Stimulated activated CD8-positive, alpha-beta memory T cell treated with anti-CD3 and anti-CD28 coated beads, Interleukin-12 subunit alpha, Interleukin-12 subunit beta, amount 100 ng/mL, for 24 hours (primary cell): ENCODE measurements around the gene REX1BD.
A peak's percentile ranks its signal among the peaks of the same experiment; 100 is the strongest.
"Not testable (repeated sequence)": the region's sequence is repeated elsewhere in the genome, so short reads cannot be mapped to it uniquely, and the experiment has no call there.

ENCODE experiments used
- DNase-seq: peaks from one replicate; pipeline ENCODE4 v3.0.0-alpha.2; 2020; ENCODE audit errors: extremely low read depth

Gene REX1BD

DNA sequence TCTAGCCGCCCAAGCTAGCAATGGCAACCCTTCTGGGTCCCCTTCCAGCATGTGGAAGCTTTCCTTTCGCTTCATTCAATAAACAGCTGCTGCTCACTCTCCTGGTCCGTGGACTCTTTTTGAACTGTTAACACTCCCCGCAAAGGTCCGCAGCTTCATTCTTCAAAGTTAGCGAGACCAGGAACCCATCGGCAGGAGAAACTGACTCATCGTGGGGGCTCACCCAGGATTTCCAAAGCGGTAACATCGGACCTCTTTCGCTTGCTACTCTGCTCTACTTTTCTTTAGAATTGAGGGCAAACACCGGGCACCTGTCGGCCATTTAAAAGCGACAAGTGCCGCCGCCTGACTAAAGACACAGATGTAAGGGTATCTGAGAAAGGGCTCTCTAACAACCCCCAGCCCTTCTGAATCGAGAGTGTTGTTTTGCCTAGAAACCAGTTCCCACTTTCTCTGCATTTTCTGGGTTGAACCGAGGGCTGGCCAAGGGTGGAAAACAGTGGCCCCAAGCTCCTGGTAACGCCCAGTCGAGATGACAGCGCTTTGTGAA is 11.2 kb upstream of the REX1BD start:
- no peak for DNase-seq

DNA sequence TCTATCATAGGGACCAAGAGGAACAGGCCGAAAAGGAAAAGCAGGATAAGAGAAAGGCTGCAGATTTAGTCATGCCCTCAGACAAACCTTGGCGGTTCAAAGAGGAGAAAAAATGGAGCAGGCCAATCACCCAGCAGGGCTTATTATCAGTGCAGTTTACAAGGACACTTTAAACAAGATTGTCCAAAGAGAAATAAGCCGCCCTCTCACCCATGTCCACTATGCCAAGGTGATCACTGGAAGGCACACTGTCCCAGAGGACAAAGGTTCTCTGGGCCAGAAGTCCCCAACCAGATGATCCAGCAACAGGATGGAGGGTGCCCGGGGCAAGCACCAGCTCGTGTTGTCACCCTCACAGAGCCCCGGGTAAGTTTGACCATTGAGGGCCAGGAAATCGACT is 8.3 kb upstream of the REX1BD start:
- DNase-seq, result no peak

DNA sequence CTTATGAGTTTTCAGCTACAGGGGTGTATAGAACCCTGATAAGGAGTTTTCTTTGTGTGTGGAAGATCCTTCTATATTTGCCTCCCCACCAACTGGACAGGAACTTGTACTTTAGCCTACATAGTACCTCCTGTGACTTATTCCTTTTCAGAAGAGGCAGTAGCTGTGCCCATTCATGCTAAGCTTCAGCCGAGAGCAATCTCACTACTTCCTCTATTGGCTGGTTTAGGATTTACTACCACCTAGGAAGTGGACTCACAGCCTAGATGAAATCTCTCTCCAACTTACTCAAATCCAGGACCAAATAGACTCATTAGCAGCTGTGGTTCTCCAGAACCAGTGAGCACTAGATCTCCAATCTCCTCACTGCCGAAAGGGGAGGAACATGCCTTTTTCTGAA is 2.3 kb upstream of the REX1BD start:
- no peak for DNase-seq

DNA sequence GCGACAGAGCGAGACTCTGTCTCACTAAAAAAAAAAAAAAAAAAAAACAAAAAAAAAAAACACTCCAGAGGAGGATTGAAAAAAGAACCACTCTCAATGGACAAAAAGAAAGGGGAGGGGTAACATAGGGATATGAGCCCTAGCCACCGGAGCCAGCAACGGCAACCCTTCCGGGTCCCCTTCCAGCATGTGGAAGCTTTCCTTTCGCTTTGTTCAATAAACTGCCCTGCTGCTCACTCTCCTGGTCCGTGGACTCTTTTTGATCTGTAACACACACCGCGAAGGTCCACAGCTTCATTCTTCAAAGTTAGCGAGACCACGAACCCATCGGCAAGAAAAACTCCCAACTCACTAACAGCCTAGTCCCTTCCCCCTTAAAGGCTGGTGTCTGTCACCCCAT is 1.0 kb upstream of the REX1BD start:
- DNase-seq, result no peak

DNA sequence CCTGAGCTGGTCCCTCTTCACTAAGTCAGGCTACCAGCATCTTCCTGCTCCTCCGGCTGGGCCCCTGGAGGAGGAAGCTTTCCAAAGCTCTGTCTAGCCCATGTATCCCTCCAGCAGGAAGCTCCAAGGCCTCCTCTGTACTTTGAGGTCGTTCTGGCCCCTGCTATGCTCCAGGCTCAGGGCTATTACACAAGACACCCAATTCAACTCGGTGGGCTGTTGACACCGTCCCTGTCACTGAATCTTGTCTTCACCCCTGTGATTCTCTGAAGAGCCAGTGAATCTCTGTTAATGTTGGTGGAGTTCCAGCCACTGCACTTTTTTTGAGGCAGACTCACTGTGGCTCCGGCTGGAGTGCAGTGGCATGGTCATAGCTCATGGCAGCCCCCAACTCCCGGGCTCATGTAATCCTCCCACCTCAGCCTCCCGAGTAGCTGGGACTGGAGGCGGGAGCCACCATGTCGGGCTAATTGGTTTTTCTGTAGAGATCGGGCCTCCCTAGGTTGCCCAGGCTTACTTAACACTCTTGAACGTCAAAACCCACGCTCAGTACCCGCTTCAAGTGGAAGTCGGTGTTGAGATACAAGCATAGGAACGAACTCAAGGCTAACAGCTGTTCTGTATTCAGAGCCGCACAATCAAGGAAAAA is 512 bp upstream of the REX1BD start:
- no peak for DNase-seq

DNA sequence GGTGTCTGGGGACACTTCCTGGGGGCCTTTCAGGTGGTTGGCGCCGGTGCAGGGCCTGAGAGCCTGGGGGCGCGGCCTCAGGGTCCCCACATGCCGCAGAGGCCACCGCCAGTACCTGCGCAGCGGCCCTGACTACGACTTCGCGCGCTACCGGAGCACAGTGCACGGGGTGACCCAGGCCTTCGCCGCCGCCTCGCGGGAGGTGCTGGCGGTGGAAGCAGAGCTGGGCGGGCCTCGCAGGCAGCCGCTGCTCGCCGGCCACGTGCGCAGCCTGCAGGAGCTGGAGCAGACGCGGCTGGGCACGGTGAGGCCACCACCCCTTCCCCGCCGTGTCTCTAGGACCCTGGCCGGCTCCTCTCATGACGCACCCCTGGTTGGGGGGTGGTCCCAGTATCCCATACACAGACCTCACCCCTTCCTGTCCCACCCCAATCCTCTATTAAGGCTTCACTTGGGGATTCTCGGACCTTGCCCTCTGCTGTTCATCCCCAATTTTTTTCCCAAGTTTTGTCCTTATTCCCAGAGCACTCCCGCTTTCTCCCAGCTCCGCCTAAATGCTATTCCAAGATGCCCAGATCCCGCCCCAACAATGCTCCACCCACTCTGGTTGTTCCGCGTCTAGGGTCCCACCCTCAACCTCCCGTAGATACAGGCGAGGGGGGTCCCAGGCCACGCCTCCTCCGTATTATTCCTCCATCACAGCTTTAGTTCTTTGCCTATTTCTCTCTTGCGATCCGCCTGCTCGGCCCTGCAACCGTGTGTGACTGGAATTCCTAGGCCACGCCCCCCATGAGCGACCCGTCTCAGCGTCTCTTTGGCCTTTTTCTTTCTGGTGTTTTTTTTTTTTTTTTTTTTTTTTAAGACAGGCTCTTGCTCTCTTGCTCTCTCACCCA is 1.0 kb downstream of the REX1BD start:
- no peak for DNase-seq

DNA sequence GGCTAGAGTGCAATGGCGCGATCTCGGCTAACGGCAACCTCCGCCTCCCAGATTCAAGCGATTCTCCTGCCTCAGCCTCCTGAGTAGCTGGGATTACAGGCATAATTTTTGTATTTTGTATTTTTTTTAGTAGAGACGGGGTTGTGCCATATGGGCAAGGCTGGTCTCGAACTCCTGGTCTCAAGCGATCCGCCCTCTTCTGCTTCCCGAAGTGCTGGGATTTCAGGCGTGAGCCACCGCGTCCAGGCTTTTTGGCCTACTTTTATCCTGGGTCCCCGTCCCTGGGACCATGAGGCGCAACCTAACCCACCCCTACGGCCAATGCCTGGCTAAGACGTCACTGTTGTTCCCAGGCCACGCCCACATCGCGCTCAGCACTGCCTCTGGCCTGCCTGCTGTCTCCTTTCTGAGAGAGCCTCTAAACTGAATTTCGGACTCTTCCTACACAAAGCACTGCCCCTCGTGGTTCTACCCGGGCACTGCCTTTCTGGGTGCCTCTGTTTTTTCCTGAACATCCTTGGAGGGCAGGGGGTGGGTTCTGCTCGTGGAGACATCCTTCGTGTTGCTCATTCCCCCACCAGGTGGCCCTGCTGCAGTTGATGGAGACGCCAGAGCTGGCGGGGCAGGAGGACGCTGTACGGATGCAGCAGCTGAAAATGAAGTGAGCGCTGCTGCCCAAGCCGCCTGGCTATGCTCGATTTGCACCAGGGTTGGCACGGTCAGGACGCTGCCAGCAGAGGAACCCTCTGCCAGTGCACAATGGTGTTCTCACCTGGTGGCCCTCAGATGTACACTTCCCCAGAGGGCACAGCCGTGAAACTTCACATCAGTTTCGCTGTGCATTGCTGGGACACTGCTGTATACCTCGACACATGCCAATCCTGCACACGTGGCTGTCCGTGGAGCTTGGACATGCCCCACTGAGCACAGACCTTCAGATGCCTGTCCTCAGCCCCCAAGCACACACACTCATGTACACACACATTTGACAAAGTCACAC is 2.0 kb downstream of the REX1BD start:
- DNase-seq, result no peak

DNA sequence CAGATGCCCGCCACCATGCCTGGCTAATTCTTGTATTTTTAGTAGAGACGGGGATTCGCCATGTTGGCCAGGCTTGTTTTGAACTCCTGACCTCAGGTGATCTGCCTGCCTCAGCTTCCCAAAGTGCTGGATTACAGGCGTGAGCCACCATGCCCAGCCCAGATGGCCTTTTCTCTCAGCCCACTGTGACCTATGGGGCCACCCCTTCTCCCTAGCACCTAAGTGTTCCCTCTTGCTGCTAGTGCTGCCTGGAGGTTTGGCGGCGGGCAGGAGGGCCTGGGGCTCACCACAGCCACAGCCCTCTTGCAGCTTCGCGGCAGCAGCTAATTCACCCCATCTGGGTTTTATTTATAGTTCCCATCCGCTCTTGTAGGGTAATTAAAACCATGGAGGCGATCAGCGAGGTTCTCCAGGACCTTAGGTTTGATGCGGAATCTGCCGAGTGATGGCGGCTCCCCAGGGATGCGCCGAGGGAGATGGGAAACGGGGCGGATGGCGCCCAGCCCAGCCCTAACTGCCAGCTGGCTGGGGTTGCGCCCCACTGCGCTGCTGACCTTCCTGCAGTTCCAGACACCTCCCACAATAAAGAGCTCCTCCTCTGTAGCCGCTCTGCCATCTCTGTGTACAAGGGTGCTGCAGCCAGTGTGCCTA is 3.3 kb downstream of the REX1BD start:
- DNase-seq, result no peak

DNA sequence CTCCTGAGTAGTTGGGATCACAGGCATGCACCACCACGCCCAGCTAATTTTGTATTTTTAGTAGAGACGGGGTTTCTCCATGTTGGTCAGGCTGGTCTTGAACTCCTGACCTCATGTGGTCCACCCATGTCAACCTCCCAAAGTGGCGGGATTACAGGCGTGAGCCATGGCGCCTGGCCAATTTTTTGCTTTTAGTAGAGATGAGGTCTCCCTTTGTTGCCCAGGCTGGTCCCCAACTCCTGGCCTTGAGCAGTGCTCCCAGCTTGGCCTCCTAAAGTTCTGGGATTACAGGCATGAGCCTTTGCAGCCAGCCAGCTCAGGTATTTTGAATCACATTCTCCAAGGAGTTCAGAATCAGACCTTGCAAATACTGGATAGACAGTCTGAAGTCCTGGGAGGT is 4.1 kb downstream of the REX1BD start:
- not testable (repeated sequence) for DNase-seq

DNA sequence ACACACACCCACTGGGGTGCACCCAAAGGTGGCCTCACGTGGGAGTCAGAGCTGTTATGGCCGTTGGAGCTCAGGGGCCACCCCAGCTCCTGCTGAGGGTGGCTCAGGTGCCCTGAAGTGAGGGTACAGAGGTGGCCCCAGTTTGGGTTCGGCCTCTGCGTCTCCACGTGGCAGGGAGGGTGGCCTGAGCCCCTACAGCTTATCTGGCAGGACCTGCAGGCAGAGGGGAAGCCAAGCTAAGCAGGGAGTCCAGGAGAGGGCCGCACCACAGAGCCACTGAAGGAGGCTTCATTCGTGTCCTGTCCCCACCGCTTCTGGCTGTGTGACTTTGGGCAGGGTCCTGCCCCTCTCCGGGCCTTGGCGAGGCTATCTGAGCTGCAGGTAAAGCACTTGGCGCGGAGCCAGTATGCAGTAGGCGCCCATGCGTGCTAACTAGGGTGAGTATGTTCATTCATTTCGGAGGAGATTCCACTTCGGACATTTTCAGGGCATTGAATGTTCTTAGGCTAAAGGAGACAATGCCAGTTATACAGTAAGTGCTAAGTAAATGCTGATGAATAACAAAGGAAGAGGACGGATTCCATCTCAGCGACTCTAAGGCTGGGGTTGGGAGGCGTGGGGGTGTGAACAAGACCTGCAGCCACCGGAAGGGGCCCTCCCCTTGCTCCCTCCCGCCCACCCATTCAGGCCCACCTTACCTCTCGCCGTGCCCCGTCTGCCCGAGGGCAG is 4.9 kb downstream of the REX1BD start:
- no peak for DNase-seq

DNA sequence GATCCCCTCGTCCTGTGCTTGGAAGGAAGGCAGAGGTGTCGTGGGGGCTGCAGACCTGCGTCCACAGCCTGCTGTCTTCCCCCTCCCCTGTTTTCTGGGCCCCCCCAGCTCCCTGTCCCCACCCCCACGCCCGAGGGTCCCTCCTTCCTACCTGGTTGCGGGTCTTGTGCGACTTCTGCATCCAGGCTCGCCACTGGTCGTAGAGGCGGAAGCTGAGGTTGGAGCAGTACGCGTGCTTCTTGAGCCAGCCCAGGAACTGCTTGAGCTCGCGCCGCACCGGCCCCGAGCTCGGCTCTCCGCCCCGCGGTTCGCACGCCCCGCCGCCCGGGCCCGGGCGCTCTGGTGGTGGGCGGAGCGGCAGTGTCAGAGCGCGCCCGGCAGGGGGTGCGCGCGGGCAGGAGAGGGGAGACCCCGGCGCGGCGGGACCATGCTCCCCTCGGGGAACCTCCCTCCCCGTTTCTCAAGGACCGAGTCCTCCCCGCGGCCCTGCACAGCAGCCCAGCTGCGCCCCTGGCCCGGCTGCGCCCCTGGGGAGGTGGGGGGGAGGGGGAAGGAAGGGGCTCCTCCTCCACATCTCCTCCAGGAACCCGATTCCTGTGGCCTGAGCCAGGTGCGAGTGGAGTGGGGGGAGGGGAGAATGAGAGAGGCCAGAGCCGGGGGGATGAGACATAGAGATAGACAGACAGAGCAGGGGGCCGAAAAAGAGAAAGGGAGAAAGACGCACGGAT is 5.7 kb downstream of the REX1BD start:
- DNase-seq, result peak; percentile 39

DNA sequence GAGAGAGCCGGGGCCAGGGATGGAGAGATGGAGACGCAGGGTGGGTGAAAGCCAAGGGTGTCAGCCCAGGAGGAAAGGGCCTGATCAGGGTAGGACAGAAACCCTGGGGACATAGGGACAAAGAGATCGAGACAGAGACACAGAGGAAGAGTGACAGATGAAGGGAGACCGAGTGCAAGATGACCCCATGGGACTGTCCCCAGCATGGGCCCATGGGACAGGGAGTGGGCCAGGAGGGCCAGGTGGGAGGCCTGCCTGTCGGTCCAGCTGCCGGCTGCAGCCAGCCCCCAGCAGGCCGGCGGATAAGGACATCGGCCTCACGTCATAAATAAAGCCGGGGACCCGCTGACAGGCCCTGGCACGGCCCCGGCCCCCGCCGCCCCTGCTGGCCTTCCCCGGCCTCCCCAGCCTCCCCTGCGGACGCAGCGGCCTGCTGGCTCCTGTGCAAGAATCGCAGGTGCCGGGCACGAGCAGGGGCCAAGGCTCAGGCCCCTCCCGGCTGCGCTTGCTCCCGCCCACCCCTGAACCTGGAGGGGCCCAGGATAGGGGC is 6.3 kb downstream of the REX1BD start:
- DNase-seq, result no peak

DNA sequence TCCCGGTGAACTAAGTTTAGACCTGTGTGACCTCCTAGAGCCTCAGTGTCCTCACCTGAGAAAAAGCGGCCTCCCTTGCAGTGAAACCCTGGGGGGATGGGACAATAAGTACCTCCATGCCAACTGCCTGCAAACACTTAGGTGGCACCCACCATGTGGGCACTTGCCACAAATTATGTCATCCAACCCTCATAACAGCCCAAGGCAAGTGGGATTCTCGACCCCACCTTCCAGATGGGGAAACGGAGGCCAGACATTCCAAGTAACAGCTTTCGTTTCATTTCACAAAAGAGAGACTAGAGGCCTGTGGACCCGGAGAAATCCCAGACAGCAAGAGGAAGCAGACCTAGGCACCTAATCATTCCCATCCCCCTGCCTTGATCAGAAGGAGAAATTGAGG is 6.9 kb downstream of the REX1BD start:
- DNase-seq, result no peak

DNA sequence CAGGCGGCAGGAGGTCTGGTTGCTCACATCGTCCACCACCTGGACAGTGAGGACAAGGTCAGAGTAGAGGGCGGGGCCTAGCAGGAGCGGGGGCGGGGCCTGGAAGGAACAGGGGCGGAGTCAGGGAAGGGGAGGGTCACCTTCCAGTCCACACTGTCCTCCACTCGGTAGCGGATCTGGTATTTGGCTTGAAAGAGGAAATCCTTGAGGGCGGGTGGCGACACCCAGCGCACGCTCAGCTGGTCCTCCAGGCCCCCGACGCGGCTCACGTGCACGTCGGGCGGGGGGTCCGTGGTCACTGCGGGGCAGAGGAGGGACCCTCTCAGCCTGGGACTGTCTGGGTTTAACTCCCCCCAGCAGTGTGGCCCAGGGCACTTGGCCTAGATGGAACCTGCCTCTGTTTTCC is 8.2 kb downstream of the REX1BD start:
- DNase-seq, result no peak

DNA sequence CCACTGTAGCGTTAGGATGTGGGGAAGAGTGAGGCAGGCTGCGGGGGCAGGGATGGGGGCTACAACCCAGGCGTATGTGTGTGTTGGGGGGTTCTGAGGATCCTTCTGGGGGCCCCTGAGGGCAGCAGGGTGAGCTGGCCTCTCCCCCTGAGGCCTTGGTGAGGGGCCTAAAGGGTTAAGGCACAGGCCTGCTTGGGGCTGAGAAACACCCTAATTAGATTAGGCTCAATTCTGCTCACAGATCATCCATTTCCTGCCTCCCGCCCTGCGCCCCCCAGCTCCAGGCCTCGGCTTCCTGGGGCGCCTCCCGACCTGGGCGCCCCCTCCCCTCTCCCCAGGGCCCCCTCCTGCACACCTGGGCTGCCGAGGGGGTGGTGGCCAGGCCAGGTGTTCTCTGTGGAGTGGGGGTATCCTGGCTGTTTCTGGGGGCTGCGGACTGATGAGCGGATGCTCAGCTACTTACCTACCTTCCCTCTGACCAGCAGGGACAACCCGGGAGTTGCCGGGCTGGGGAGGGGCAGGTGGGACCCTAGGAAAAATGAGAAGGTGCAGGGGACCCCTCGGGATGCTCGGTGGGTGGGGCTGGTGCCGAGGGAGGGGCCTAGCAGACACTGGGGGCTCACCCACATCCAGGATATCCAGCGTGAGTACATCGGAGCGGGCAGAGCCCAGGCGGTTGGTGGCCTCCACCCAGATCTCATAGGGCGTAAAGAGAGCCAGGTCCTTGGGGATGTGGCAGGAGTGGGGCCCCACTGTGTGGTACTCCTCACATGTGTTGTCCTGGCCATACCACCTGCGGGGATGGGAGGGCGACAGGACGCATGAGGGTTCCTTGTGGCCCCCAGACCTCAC is 9.4 kb downstream of the REX1BD start:
- DNase-seq, result no peak

DNA sequence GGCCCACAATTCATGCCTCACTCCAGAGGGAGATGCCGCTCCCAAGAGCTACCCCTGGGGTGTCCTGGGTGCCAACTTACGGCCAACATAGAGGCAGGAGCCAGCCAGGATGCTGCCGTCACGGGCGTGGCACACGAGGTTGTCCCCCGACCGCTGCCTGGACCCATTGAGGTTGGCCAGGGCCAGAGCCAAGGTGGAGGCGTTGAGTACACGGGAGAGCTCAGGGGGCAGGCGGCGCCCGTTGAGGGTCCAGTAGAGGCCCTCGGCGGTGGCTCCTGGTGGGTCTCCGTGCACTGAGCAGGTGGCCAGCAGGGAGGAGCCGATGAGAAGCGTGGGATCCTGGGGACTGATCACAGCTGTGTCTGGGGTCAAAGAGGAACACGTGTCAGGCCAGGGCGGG is 10.9 kb downstream of the REX1BD start:
- DNase-seq, result no peak

DNA sequence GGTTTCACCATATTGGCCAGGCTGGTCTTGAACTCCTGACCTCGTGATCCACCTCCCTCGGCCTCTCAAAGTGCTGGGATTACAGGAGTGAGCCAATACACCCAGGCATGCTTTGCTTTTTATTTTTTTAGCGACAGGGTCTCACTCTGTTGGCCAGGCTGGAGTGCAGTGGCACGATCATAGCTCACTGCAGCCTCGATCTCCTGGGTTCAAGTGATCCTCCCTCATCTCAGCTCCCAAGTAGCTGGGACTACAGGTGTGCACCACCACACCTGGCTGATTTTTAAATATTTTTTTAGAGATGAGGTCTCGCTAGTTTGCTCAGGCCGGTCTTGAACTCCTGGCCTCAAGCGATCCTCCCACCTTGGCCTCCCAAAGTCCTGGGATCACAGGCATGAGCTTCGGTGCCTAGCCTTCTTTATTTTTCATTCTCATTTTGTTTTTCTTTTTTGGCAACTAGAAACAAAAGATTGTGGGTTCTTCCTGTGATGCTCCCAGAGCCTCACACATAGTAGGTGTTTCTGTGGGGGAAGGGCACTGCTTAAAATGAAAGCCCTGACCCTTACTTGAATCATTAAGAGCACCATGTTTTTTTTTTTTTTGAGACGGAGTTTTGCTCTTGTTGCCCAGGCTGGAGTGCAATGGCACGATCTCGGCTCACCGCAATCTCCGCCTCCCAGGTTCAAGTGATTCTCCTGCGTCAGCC is 12.2 kb downstream of the REX1BD start:
- DNase-seq, result not testable (repeated sequence)

DNA sequence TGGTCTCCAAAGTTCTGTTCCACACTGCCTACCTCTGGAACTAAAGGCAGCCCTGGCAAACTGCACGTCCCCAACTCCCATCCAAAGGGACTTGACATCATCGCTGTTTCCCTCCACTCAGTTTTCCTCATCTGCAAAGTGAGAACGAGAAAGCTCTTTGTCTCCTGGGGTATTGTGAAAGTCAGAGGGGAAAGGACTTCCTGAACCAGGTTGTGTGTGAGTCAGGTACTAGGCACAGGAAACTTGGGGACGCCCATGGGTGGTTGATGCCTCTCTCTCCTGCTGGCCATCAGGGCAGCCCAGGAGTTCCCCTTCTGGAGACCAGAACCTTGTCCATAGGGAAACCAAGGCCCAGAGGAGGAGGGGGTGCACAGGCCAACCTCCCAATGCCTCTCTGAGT is 13.3 kb downstream of the REX1BD start:
- DNase-seq, result no peak
